Stomach (tissue), 4 donors: ENCODE data around the gene POLD4.

Experiments
- CTCF ChIP-seq, 7 experiments: fragments of 450-650 bp in 4 of 7; fragments of 200-600 bp in 3 of 7; sonication (generic) in 3 of 7; IDR thresholded peaks; one replicate each; pipeline ENCODE4 v1.5.1; 2016 to 2019; ENCODE audit warnings: antibody characterized with exemption in 7 of 7, control low read depth in 2 of 7, mild to moderate bottlenecking in 1 of 7
- POLR2A ChIP-seq, 4 donors: fragments of 450-650 bp; IDR thresholded peaks; one replicate each; pipeline ENCODE4 v1.6.1; 2016; ENCODE audit warnings: antibody characterized with exemption in 4 of 4, control low read depth in 2 of 4, mild to moderate bottlenecking in 1 of 4, moderate library complexity in 1 of 4

GRCh38 chr11:67356387-67356863, 3.1 kb upstream of the POLD4 start:
- TF ChIP-seq POLR2A (IDR thresholded peaks at IDR 0.05), result no peak
- TF ChIP-seq CTCF (IDR thresholded peaks at IDR 0.05), result no peak
